NCI-H69 (cell line): ENCODE measurements around the gene ASMTL.
"Not testable (repeated sequence)": the region's sequence is repeated elsewhere in the genome, so short reads cannot be mapped to it uniquely, and the experiment has no call there.

Experiments used
- DNase-seq: peaks from one replicate; lab custom pipeline; 2025; lab: John Stamatoyannopoulos, UW

ASMTL gene

GRCh38 chrX:1387141-1387776, 65.5 kb downstream of the ASMTL start:
- no peak for DNase-seq

GRCh38 chrX:1386338-1387127, 66.2 kb downstream of the ASMTL start:
- DNase-seq: no peak

GRCh38 chrX:1385253-1386223, 67.2 kb downstream of the ASMTL start:
- DNase-seq: no peak

- no peak for DNase-seq
These were observed 68.0 kb downstream of the ASMTL start for GRCh38 chrX:1384658-1385252.

DNA sequence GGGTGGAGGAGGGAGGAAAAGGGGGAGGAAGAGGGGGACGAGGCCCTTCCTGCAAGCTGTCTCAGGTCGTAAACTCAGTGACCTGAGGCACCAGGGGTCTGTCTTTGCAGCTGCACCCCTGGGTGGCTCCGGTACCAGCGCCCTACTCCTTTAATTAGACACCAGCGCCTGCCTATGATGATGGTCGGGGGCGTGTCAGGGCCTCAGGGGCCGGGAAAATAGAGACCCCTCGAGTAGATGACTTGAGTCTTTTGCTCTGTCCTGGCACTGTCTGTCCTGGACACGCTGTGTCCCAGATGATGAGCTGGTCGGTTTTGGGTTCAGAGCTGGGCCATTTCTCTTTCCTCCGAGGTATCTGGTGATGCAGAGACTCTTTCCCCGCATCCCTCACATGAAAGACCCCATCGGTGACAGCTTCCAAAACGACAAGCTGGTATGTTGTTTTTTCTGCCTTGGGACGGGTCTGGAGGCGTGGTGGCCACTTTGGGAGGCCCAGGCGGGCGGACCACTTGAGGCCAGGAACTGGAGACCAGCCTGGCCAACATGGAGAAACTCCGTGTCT, 72.0 kb downstream of the ASMTL start:
- DNase-seq: no peak

DNA sequence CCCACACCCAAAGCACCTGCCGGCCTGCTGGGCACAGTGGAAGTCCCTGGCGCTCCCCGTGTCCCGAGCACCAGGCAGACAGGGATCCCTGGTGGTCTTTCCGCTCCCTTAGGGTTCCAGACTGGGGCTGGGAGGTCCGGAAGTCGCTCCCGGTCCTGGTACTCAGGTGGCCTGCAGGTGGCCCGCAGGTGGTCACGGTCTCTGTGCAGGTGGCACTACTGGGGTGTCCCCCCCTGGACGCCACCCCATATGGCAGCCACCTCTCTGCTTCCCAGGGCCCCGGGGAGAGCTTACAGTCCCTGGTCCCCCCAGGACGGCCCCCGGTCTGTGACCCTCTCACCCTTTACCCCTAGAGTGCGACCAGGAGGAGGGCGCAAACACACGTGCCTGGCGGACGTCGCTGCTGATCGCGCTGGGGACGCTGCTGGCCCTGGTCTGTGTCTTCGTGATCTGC, 74.4 kb downstream of the ASMTL start:
- no peak for DNase-seq

- DNase-seq: no peak
These were observed 84.4 kb downstream of the ASMTL start for GRCh38 chrX:1368385-1368698.

GRCh38 chrX:1366363-1366762, 86.3 kb downstream of the ASMTL start:
- not testable (repeated sequence) for DNase-seq

DNA sequence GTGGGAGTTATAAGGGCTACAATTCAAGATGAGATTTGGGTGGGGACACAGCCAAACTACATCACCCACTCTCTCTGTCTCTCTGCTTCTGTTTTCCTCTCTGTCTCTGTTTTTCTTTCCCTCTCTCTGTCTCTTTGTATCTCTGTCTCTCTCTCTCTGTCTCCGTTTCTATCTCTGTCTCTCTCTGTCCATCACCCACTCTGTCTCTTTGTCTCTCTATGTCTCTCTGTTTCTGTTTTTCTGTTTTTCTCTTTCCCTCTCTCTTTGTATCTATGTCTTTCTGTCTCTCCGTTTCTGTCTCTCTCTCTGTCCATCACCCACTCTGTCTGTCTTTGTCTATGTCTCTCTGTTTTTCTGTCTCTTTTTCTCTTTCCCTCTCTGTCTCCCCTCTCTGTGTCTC, 90.8 kb downstream of the ASMTL start:
- DNase-seq: no peak

GRCh38 chrX:1361275-1361674, 91.4 kb downstream of the ASMTL start:
- no peak for DNase-seq

GRCh38 chrX:1360171-1360570, 92.5 kb downstream of the ASMTL start:
- no peak for DNase-seq

DNA sequence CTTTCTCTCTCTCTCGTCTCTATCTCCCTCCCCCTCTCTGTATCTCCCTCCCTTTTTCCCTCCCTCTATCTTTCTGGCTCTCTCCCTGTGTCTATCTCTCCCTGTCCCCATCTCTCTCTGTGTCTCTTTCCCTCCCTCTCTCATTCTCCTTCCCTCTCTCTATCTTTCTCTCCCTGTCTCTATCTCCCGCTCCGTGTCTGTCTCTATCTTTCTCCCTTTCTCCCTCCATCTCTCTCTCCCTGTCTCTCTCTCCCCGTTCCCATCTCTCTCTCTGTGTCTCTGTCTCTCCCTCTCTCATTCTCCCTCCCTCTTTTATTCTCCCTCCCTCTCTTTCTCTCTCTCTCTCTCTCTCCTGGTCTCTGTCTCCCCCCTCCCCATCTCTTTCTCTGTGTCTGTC, 93.2 kb downstream of the ASMTL start:
- no peak for DNase-seq

DNA sequence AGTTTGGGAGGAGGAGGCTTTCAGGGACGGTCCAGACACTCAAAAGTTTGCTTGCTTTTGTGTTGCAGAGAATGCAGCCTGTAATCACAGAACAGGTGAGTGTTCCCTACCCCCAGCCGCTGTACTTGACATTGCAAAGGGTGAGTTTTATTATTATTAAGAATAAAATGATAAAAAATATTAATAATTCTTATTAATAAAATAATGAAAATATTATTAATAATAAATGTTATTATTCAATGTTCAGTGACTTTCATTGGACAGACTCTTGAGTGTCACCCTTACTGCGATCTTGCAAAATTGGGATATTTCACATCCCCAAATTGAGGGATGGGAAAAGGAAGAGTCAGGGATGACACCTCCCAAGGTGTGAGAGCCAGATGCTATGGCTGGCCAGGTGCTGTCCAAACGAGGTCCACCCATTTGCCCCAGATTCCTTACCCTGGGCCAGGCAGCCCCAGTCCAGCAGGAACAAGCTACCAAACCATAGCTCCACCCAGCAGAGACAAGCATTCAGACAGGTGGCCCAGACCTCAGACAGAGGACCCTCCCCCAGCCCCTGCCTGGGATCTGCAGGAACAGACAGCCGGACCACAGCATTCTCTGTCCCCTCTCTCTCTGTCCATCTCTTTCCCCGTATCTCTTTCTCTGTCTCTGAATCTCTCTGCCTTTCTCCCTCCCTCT, 93.8 kb downstream of the ASMTL start:
- no peak for DNase-seq

DNA sequence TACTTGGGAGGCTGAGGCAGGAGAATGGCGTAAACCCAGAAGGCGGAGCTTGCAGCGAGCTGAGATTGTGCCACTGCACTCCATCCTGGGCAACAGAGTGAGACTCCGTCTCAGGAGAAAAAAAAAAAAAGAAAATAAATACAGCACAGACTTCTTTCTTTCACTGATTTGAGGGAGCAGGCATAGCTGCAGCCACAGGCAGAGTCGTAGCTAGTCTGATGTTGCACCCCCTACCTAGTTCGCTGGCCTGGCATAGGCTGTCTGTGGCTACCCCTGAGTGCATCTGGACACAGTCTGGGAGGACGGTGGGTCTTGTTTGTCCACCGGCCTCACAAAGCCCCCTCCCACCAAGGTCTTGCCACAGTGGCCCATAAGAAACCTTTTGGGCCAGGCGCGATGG, 94.7 kb downstream of the ASMTL start:
- no peak for DNase-seq

DNA sequence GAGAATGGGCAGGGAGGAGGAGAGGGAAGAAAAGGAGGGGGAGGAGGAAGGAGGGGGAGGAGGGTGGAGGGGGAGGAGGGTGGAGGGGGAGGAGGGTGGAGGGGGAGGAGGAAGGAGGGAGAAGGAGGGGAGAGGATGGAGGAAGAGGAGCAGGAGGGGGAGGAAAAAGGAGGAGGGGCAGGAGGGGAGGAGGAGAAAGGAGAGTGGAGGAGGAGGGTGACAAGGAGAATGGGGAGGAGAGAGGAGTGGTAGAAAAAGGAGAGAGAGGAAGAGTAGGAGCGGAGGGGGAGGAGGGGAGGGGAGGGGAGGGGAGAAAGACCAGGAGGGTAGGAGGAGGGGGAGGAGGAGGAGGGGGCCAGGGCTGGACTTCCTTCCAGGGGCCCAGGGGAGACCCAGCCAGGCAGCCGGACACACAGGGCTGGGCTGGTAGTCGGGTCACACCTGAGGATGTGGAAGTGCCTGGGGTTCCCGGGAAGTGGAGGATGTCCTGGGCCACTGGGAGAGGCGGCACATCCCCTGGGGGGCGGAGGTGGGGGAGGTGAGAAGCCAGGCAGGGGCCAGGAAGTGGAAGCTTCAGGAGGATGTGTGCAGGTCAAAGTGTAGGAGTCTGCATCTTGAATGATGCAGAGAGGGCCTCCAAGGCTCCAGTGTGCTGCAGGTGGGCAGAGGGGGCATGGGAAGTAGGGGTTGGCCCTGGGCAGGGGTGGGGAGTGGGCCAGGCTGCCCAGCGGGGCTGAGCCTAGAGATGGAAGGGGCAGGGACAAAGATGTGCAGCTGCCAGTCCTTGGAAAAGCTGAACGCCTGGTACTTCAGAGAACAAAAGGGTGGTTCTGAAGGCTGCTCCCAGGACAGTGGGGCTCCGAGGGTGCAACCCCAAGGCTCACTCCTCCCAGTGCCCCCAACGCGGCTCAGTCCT, 97.3 kb downstream of the ASMTL start:
- no peak for DNase-seq

DNA sequence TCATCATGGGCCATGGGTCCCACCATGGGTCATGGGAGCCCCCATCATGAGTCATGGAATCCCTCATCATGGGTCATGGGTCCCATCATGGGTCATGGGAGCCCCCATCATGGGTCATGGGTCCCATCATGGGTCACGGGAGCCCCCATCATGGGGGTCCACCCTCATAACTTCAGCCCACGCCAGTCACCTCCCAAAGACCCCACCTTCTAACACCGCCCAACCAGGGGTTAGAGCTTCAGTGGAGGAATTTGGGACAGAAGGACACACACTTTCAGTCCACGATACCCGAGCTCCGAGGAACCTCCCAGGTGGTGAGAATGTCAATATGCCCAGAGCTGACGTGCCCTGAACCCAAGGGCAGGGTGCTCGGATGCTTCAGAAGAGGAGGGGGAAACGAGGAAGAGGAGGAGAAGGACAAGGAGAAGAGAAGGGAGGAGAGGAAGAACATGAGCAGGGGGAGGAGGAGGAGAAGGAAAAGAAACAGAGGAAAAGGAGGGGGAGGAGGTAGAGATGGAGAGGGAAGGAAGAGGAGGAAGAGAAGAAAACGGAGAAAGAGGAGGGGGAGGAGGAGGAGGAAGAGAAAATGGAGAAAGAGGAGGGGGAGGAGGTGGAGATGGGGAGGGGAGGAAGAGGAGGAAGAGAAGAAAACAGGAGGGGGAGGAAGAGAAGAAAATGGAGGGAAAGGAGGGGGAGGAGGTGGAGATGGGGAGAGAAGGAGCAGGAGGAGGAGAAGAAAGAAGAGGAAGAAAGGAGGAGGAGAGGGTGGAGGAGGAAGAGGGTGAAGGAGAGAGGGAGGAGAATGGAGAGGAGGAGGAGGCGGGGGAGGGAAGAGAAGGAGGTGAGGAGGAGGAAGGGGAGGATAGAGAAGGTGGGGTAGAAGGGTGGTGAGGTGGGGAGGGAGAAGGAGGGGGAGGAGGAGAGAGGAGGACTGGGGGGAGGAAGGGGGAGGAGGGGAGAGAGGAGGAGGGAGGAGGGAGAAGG, 98.4 kb downstream of the ASMTL start:
- DNase-seq: no peak
